ENCODE results near the gene SH2D6. TPM values are rescaled to one million over a fixed set of nuclear protein-coding genes. Genes with fewer than 3 reads are reported as not detected.
"Not testable (repeated sequence)": the region's sequence is repeated elsewhere in the genome, so short reads cannot be mapped to it uniquely, and the experiment has no call there.

The SH2D6 gene
- total RNA-seq, 1 donor from 2014 or later = not detected

- intact Hi-C loops (cut with DNase I) = no loop called here
These were observed 35.1 kb downstream of the SH2D6 start for GRCh38 chr2:85453571-85453970.

GRCh38 chr2:85455552-85456090, 37.1 kb downstream of the SH2D6 start:
- intact Hi-C loops (cut with DNase I) = no loop called here
- no peak for DNase-seq (ENCODE audit: missing footprints)
- ATAC-seq = no peak

More at GRCh38 chr2:85453571-85453970, 35.1 kb downstream of the SH2D6 start:
- no peak for DNase-seq (ENCODE audit: missing footprints)
- no peak for ATAC-seq

DNA sequence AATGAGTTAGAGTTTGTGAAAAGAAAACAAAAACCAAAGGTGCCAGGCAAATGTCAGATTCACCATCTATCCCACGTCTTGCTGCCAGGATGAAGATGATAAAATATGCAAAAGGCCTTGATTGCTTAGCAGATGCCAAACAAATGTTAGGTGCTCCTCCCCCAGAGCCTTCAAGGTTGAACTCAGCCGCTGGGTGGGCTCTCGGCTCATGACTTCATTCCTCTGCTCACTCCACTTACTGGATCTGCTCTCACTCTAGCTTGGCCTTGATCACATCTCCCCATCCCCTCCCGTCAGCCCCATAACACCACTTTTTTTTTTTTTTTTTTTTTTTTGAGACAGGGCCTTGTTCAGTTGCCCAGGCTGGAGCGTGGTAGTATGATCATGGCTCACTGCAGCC, 38.5 kb downstream of the SH2D6 start:
- ATAC-seq = no peak
- intact Hi-C loops (cut with DNase I) = no loop called here

DNA sequence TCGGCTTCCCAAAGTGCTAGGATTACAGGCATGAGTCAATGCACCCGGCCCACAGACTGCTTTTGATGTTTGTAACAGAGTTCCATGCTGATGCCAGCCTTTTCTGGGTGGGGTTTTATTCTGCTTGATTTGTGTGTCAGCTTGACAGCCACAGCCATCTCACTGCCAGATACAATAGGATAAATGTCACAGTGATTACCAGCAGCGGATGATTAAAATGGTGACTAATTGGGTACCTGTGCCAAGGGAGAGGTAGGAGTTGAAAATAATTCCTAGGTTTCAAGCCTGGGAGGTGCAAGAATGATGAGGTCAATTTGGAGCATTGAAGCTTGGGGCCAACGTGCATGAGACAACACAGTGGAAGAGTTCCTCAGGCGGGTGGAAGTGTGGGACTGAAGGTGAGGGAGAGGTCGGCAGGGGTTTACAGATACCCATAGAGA, 39.4 kb downstream of the SH2D6 start:
- intact Hi-C loops (cut with DNase I) = no loop called here
- ATAC-seq = no peak

More for the DNA sequence above, 38.5 kb downstream of the SH2D6 start:
- DNase-seq (ENCODE audit: missing footprints) = no peak

GRCh38 chr2:85458601-85459563, 40.4 kb downstream of the SH2D6 start:
- ATAC-seq = no peak
- DNase-seq (ENCODE audit: missing footprints) = no peak
- intact Hi-C loops (cut with DNase I) = no loop called here

More for the DNA sequence above, 39.4 kb downstream of the SH2D6 start:
- DNase-seq (ENCODE audit: missing footprints) = no peak

DNA sequence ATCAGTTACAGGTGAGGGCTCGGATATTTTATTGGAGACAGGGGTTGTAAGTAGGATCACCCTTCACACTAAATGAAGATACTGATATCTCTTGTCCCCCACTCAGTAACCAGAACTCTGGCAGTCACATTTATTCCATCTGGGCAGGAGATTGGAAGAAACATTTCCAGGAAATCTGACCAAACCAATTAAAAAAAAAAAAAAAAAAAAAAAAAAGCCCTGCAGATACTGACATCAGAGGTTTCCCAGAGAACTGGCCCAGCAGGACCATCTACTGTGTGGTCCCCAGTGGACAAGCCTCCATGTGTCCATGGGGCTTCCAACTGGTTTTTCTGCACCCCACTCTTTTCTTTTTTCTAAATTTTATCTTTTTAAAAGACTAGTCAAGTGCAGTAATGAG, 41.3 kb downstream of the SH2D6 start:
- intact Hi-C loops (cut with DNase I) = no loop called here
- ATAC-seq = no peak
- no peak for DNase-seq (ENCODE audit: missing footprints)

DNA sequence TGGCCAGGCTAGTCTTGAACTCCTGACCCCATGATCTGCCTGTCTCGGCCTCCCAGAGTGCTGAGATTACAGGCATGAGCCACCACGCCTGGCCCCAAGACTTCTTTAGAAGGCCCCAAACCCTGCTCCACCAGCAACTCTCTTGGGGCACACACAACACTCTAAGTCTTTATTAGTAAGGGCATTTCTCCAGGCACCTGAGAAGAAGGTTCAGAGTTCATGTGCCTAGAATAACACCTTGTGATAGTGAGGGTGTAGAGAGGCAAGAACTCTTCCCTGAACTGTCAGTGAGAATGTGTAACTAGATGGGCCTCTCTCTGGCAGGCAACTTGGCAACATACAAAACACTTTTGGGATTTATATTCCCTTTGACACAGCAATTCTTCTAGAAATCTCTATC, 43.8 kb downstream of the SH2D6 start:
- ATAC-seq (no peak), DNase-seq (ENCODE audit: missing footprints) (no peak)
- intact Hi-C loops (cut with DNase I) = no loop called here

GRCh38 chr2:85468096-85468703, 49.7 kb downstream of the SH2D6 start:
- DNase-seq (ENCODE audit: missing footprints) = no peak
- intact Hi-C loops (cut with DNase I) = no loop called here
- ATAC-seq = no peak

GRCh38 chr2:85468704-85469349, 50.3 kb downstream of the SH2D6 start:
- no peak for DNase-seq (ENCODE audit: missing footprints)
- peak; percentile 37 for ATAC-seq
- intact Hi-C loops (cut with DNase I) = no loop called here

DNA sequence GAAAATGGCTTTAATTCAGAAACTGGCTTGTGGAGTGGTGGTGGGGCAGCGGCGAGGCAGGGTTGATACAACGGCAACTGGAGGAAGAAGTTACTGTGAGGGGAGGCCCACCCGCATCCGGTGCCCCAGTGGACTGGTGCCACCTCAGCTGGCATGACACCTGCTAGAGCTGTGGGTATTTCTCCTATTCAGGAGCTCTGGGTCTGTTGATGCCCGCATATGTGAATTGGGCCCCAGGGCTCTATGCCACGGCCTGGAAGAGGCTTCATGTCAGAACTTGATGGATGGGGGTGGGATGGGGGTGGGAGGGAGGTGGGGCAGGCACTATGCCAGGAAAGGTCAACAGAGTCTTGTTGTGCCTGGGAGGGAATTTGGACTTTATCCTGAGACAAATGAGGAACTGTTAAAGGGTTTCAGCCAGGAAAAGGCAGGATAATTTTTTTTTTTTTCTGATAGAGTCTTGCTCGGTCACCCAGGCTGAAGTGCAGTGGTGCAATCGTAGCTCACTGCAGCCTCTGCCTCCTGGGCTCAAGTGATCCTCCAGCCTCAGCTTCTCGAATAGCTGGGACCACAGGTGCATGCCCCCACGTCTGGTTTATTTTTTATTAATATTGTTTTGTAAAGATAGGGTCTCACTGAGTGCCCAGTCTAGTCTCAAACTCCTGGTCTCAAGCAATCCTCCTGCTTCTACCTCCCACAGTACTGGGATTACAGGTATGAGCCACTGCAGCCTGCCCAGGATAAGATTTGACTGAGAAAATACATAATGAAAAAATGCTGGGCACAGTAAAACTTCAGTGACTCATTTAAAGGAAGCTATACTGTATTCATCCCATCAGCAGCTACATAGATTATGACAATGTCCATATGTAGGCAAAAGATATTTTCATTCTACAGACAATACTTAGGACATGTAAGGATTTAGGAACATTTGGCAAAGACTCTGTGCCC, 52.6 kb downstream of the SH2D6 start:
- DNase-seq (ENCODE audit: missing footprints) (no peak), ATAC-seq (no peak)
- intact Hi-C loops (cut with DNase I) = no loop called here

DNA sequence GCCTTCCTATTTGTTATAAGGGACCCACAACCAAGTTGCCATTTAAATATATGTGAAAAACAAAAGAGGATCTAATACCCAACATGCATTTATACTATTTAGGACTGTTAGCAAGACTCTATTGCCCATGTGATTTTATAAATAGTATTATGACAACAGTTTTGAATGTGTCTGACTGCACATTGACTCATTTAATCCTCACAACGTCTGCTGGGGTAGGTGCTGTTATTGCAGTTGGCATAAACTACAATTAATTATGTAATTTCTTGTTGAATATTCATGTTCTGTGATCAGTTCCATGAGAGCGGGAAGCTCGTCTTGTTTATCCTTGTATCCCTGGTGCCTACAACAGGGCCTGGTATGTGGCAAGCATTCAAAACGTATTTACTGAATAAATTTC, 53.7 kb downstream of the SH2D6 start:
- ATAC-seq = no peak
- DNase-seq (ENCODE audit: missing footprints) = no peak
- intact Hi-C loops (cut with DNase I) = no loop called here

DNA sequence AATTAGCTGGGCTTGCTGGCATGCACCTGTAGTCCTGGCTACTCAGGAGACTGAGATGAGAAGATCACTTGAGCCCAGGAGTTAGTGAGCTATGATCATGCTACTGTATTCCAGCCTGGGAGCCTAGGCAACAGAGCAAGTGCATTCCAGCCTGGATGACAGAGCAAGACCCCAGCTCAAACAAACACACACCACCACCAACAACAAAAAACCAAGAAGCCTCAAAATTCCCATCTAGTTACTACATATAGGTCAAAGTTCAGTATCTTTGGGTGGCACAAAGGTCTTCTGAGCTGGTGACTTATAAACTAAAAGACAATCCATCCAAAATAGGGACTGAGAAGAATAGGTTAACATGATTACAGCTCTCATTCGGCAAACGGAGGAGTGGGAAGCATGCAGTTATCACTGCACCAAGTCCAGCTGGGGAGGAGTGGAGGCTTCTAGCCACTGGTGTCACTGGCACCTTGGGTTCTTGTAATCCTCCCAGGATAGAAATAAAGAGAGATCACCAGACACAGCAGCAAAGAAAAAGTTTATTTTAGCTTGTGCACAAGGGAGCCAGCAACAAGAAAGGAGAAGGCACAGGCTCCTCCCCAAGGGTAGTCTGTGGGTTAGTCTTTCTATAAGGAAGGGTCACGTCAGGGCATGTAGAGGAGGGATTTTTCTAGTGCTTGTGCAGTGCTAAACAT, 57.4 kb downstream of the SH2D6 start:
- intact Hi-C loops (cut with DNase I) = no loop called here
- peak; percentile 39 for ATAC-seq
- DNase-seq (ENCODE audit: missing footprints) = no peak

GRCh38 chr2:85476624-85477023, 58.1 kb downstream of the SH2D6 start:
- DNase-seq (ENCODE audit: missing footprints) = no peak
- no peak for ATAC-seq
- intact Hi-C loops (cut with DNase I) = no loop called here

- DNase-seq (ENCODE audit: missing footprints) (no peak), ATAC-seq (no peak)
- intact Hi-C loops (cut with DNase I) = no loop called here
These were observed 59.4 kb downstream of the SH2D6 start for GRCh38 chr2:85477884-85478283.

DNA sequence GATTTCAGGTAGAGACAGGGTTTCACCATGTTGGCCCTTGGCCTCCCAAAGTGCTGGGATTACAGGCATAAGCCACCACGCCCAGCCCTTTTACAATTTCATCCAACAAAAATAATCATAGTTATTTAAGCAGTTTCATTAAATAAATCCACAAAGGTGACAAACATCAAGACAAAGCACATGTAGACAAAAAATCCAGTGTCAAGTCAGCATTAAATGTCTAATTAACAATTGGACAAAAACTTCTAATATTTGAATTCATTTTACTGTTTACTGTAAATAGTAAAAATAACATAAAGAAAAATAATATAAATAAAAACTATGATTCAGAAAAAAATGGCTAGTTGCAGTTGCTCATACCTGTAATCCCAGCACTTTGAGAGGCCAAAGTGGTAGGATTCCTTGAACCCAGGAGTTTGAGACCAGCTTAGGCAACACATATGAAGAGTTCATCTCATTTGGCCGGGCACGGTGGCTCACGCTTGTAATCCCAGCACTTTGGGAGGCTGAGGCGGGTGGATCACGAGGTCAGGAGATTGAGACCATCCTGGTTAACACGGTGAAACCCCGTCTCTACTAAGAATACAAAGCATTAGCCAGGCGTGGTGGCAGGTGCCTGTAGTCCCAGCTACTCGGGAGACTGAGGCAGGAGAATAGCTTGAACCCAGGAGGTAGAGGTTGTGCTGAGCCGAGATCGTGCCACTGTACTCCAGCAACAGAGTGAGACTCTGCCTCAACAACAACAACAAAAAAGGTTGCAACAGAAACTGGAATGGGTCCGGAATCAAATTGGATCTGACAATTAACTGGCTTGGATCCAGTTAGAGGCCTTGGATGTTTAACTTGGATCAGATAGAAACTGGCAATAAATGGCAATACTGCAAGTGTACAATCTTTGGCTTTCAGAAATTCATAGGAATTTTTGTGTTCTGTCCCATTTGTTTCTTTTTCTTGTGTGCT, 63.6 kb downstream of the SH2D6 start:
- DNase-seq (ENCODE audit: missing footprints) (peak; percentile 45), ATAC-seq (no peak)
- intact Hi-C loops (cut with DNase I) = no loop called here

DNA sequence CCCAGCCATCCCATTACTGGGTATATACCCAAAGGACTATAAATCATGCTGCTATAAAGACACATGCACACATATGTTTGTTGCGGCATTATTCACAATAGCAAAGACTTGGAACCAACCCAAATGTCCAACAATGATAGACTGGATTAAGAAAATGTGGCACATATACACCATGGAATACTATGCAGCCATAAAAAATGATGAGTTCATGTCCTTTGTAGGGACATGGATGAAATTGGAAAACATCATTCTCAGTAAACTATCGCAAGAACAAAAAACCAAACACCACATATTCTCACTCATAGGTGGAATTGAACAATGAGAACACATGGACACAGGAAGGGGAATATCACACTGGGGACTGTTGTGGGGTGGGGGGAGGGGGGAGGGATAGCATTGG, 66.1 kb downstream of the SH2D6 start:
- intact Hi-C loops (cut with DNase I); DNase-seq (ENCODE audit: missing footprints); ATAC-seq: not testable (repeated sequence)

DNA sequence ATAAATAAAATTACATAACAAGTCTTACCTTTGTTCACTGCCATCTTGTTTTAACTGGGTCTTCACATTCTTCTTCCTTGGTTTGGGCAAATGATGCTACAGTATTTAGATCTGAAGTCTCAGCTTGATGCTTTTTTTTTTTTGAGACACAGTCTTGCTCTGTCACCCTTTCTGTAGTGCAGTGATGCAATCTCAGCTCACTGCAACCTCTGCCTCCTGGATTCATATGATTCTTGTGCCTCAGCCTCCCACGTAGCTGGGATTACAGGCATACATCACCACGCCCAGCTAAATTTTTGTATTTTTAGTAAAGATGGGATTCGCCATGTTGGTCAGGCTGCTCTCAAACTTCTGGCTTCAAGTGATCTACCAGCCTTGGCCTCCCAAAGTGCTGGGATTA, 67.3 kb downstream of the SH2D6 start:
- ATAC-seq = no peak
- intact Hi-C loops (cut with DNase I) = no loop called here

More for the DNA sequence above, 67.3 kb downstream of the SH2D6 start:
- DNase-seq (ENCODE audit: missing footprints) = no peak
